Measurements from ENCODE around the gene PEX26. TPM values are rescaled to one million over a fixed set of nuclear protein-coding genes. Genes with fewer than 3 reads are reported as not detected.
"Not testable (repeated sequence)": the region's sequence is repeated elsewhere in the genome, so short reads cannot be mapped to it uniquely, and the experiment has no call there.

PEX26 gene
- total RNA-seq, 2 experiments from 2014 or later: 65.5 to 67.2 TPM

- H3K27ac Mint-ChIP-seq: no peak overlapping the region
- peaks cover 2% of the 10 kb centered on the region for H3K36me3 Mint-ChIP-seq
- H3K9me3 Mint-ChIP-seq: no peaks in the 10 kb centered on the region
- no peak overlapping the region for H3K4me3 Mint-ChIP-seq
- H3K27me3 Mint-ChIP-seq: no peaks in the 10 kb centered on the region
- H3K4me1 Mint-ChIP-seq: no peaks in the 10 kb centered on the region
- no peak for DNase-seq
These were observed 52.2 kb downstream of the PEX26 start for GRCh38 chr22:18130018-18130417.

DNA sequence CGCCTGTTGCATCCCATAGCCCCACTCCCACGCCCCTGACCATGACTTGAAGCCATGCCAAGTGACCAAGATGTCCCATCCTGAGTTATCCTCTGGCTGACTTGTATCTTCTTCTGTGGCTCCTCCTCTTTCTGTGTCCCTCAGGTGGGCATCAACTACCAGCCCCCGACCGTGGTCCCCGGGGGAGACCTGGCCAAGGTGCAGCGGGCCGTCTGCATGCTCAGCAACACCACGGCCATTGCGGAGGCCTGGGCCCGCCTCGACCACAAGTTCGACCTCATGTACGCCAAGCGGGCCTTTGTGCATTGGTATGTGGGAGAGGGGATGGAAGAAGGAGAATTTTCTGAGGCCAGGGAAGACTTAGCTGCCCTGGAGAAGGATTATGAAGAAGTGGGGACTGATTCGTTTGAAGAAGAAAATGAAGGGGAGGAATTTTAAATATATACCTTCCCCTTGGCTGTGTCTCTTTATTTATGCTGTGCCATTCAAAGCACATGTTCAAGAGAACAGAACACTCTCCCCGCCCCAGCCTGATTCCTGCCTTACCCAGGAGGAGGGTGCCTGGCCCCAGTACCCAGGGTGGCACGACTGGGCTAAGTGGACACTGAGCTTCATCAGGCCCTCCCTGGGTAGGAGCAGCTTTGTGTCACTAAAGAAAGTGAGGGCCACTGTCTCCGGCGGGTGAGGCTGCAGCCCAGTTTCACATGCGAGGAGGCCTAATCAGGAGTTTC, 53.1 kb downstream of the PEX26 start:
- peaks cover 2% of the 10 kb centered on the region for H3K36me3 Mint-ChIP-seq

DNA sequence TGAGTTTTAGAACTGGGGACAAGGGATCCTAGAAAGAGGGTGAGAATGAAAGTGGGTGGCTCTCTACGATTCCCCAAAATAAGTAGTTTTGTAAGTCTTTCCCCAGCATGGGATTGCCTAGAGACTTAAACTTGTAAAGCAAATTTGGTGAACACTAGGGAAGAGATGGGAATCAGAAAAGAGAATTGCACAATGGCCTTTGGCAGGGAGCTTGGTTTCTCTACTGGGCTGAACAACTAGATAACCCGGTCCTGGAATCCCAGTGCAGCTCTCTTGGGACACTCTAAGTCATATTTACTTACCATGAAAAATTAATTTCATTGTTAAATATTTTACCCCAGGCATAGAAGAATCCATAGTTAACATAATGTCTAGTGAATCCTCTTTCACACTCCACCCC, 55.7 kb downstream of the PEX26 start:
- no peak overlapping the region for H3K27ac Mint-ChIP-seq
- H3K9me3 Mint-ChIP-seq: no peaks in the 10 kb centered on the region
- no peaks in the 10 kb centered on the region for H3K4me1 Mint-ChIP-seq
- DNase-seq: no peak
- H3K27me3 Mint-ChIP-seq: no peaks in the 10 kb centered on the region
- H3K4me3 Mint-ChIP-seq: no peak overlapping the region
- peaks cover 2% of the 10 kb centered on the region for H3K36me3 Mint-ChIP-seq

More for the DNA sequence above, 53.1 kb downstream of the PEX26 start:
- no peak overlapping the region for H3K4me3 Mint-ChIP-seq
- no peaks in the 10 kb centered on the region for H3K9me3 Mint-ChIP-seq
- H3K27ac Mint-ChIP-seq: no peak overlapping the region
- H3K4me1 Mint-ChIP-seq: no peaks in the 10 kb centered on the region
- no peaks in the 10 kb centered on the region for H3K27me3 Mint-ChIP-seq
- no peak for DNase-seq

DNA sequence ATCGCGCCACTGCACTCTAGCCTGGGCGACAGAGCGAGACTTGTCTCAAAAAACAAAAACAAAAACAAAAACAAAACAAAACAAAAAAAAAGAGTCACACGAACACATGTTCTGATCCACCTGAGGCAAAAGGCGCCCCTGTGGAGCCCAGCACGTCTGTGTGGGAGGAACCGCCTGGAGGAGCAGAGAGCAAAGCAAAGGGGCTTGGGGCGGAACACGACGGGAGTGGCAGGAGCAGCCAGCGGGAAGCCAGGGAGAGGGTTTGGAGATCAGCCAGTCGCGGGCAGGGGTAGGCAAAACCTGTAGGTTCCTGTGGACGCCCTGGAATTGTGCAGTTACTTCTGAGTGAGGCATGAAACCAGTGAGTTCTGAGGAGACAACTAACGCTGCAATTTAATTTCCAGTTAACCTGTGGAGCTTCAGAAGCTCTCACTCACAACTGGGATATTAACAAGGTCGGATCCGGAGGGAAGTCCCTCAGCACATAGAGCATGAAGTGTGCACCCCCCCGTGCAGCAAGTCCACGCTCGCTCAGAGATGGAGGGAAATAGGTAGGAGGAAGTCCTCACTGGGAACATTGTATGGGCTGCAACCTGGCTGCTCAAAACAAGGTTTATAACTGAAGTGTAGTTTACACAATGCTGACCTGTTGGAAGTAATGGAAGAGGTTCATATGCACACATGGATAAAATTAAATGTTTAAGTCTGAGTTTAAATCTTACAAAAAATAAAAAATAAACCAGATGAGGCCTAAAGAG, 59.0 kb downstream of the PEX26 start:
- Mint-ChIP-seq H3K4me3 (no peak overlapping the region), H3K4me1 (no peaks in the 10 kb centered on the region), H3K36me3 (peaks cover 3% of the 10 kb centered on the region), H3K9me3 (peaks cover 2% of the 10 kb centered on the region), H3K27ac (no peak overlapping the region), H3K27me3 (no peaks in the 10 kb centered on the region)
- DNase-seq: no peak

- H3K36me3 Mint-ChIP-seq, H3K4me1 Mint-ChIP-seq, H3K27ac Mint-ChIP-seq, H3K27me3 Mint-ChIP-seq, H3K4me3 Mint-ChIP-seq, DNase-seq, H3K9me3 Mint-ChIP-seq: not testable (repeated sequence)
These were observed 63.2 kb downstream of the PEX26 start for GRCh38 chr22:18141004-18141403.

- Mint-ChIP-seq H3K9me3 (peaks cover 2% of the 10 kb centered on the region), H3K4me3 (no peak overlapping the region), H3K4me1 (no peaks in the 10 kb centered on the region), H3K27me3 (no peaks in the 10 kb centered on the region), H3K36me3 (peaks cover 2% of the 10 kb centered on the region), H3K27ac (no peak overlapping the region)
- DNase-seq: no peak
These were observed 66.3 kb downstream of the PEX26 start for GRCh38 chr22:18144105-18144504.

GRCh38 chr22:18145676-18146388, 68.0 kb downstream of the PEX26 start:
- Mint-ChIP-seq H3K27ac (no peak overlapping the region), H3K9me3 (peaks cover 2% of the 10 kb centered on the region), H3K4me3 (no peak overlapping the region), H3K36me3 (peaks cover 2% of the 10 kb centered on the region), H3K27me3 (no peaks in the 10 kb centered on the region), H3K4me1 (peaks cover 3% of the 10 kb centered on the region)
- no peak for DNase-seq

- Mint-ChIP-seq H3K4me3 (no peak overlapping the region), H3K36me3 (peaks cover under 1% of the 10 kb centered on the region), H3K9me3 (no peaks in the 10 kb centered on the region), H3K27ac (no peak overlapping the region), H3K27me3 (no peaks in the 10 kb centered on the region), H3K4me1 (peaks cover 4% of the 10 kb centered on the region)
- no peak for DNase-seq
These were observed 68.6 kb downstream of the PEX26 start for GRCh38 chr22:18146389-18146753.

- Mint-ChIP-seq H3K27me3 (no peaks in the 10 kb centered on the region), H3K36me3 (no peaks in the 10 kb centered on the region), H3K4me3 (no peak overlapping the region), H3K4me1 (peaks cover 15% of the 10 kb centered on the region), H3K27ac (no peak overlapping the region), H3K9me3 (no peaks in the 10 kb centered on the region)
- no peak for DNase-seq
These were observed 70.0 kb downstream of the PEX26 start for GRCh38 chr22:18147791-18148190.

DNA sequence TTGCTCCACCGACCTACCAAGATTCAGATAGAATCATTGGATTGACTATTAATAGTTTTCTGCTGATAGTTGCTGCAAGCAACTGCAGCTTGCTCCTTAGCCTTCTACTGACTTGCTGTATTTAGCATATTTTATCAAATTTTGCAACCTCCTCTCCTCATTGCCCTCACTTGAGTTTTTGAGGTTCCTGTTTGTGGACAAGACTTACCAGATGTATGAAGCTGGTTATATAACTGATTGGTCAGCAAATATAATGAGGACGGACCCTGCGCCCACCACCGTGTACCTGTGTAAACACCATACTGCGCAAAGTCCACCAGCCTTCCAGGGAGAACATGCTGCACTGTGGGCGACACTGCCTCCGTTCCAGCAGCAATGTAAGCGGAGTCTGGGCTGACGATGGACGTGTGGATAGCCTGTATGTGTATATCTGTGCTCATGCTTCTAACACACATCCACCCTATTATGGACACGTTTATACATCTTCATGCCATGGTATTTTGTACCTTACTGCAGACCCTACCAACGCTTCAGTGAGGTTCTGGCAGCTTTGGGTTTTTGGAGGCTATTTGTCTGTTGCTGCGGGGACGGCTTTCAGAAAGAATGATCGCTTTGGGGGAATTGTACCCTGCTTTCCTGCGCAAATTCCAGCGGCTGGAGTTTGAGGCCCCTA, 70.6 kb downstream of the PEX26 start:
- Mint-ChIP-seq H3K4me3 (no peak overlapping the region), H3K27ac (no peak overlapping the region), H3K27me3 (no peaks in the 10 kb centered on the region), H3K9me3 (no peaks in the 10 kb centered on the region), H3K36me3 (no peaks in the 10 kb centered on the region), H3K4me1 (peaks cover 15% of the 10 kb centered on the region)
- no peak for DNase-seq

GRCh38 chr22:18152519-18152918, 74.7 kb downstream of the PEX26 start:
- Mint-ChIP-seq H3K27me3 (no peaks in the 10 kb centered on the region), H3K27ac (peak overlapping the region; percentile 69), H3K4me1 (peaks cover 15% of the 10 kb centered on the region), H3K4me3 (peak overlapping the region; percentile 62), H3K36me3 (no peaks in the 10 kb centered on the region), H3K9me3 (no peaks in the 10 kb centered on the region)
- peak; percentile 37 for DNase-seq

DNA sequence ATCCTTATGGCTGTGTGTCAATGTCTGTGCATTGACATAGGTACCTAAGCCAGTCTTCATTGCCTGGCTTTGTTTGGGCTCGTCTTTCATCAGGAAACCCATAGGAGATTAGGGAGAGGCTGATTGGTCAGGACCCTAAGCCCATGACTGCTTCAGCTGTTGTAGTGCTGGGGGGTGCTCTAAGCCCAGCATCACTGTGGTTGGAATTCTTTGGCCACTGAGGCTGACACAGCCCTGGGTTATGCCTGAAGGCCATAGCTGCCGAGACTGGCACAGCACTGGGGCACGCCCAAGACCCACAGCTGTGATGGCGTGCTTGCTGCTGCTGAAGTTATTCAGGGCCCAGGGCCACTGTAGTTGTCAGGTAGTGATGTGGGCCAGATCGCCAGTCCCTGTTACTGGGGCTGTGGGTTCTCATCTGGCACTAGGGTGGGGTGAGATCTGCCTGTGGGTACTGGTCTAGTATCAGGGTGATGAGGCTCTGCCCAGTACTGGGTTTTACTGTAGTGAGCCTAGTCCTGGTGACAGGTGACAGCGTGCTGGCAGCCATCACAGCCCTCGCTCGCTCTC, 77.1 kb downstream of the PEX26 start:
- Mint-ChIP-seq H3K4me3 (no peak overlapping the region), H3K27ac (no peak overlapping the region), H3K27me3 (no peaks in the 10 kb centered on the region), H3K4me1 (peaks cover 15% of the 10 kb centered on the region), H3K36me3 (no peaks in the 10 kb centered on the region), H3K9me3 (no peaks in the 10 kb centered on the region)
- no peak for DNase-seq

Data from activated naive CD8-positive, alpha-beta T cell treated with anti-CD3 and anti-CD28 coated beads for 36 hours (primary cell).